NT2/D1 (cell line): Measurements from ENCODE around the gene TMEM169.

Source experiments
- YY1 ChIP-seq: IDR thresholded peaks from 2 replicates; pipeline ENCODE4 v1.6.1; 2011; ENCODE audit not compliant: insufficient read length, insufficient read depth
- ZNF274 ChIP-seq: IDR thresholded peaks from 2 replicates; pipeline ENCODE4 v1.6.1; 2011; ENCODE audit warnings: mild to moderate bottlenecking, low read depth, low read length

GRCh38 chr2:216086207-216086893, 4.6 kb downstream of the TMEM169 start:
- TF ChIP-seq YY1, result no peak
- no peak for TF ChIP-seq ZNF274
